T-helper 2 cell treated with Interferon-gamma antibody and Interleukin-4, amounts not matched to agents 5 μg/mL and 100 μg/mL, for 36 hours (primary cell): ENCODE data around the gene SLC7A14.

Experiments
- DNase-seq: peaks from one replicate; pipeline ENCODE4 v3.0.0; 2021; ENCODE audit warnings: low spot score
- H3K27ac Mint-ChIP-seq: one replicate; pipeline ENCODE4 v1.8.0; 2021; ENCODE audit warnings: mild to moderate bottlenecking, mixed read lengths
- H3K27me3 Mint-ChIP-seq: one replicate; pipeline ENCODE4 v1.8.0; 2021; ENCODE audit warnings: low read depth, mixed read lengths
- H3K36me3 Mint-ChIP-seq: one replicate; pipeline ENCODE4 v1.8.0; 2021; ENCODE audit warnings: low read depth, mixed read lengths
- H3K4me1 Mint-ChIP-seq: one replicate; pipeline ENCODE4 v1.8.0; 2021; ENCODE audit warnings: low read depth, mixed read lengths
- H3K4me3 Mint-ChIP-seq: one replicate; pipeline ENCODE4 v1.8.0; 2022; ENCODE audit warnings: mild to moderate bottlenecking, moderate library complexity, mixed read lengths
- H3K9me3 Mint-ChIP-seq: one replicate; pipeline ENCODE4 v1.8.0; 2021; ENCODE audit warnings: mixed read lengths

Gene SLC7A14

DNA sequence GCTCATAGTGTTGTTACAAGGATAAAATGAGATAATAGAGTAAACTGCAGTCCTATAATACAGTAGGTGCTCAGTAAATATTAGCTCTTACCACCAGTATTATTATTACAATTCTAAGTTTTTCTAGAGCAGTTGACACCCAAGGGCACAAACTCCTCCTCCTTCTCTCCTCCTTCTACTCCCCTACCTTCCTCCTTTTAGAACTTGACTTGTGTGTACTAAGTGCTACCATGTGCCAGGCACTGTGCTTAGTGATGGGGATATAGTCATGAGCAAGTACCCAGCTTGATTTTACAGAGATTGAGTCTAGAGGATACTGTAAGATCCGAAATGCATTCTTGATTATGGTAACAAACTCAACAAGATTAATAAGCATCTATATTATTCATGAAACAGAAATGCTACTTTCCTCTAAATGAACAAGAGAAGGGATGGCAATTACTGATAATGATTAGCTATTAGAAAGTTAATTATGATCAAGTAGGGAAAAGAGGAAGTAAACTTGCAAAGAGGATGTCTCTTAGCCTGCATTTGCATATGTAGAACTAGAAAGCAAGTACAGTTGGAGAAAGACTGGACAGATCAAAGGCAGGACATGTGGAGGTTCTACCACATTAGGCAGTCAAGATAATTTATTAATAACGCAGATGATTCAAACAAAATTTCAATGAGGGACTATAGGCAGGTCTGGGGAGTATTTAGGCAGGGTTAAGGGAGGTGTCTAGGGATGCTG is 94.9 kb downstream of the SLC7A14 start:
- no peak overlapping the region for H3K4me3 Mint-ChIP-seq

DNA sequence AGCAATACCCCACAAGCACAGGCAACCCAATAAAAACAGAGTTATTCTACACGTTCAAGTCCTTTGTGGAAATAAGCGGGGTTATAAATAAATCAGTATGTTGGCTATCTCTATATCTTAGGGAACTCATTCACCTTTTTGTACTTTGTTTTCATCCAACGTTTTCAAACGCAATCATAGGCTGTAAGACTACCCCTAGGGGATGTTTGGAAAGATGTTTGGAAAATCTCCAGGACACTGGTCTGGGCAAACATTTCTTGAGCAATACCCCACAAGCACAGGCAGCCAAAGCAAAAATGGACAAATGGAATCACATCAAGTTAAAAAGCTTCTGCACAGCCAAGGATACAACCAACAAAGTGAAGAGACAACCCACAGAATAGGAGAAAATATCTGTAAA is 97.1 kb downstream of the SLC7A14 start:
- Mint-ChIP-seq H3K4me1 (no peaks in the 10 kb centered on the region), H3K36me3 (no peaks in the 10 kb centered on the region), H3K27ac (no peak overlapping the region), H3K4me3 (no peak overlapping the region), H3K27me3 (peaks cover 15% of the 10 kb centered on the region), H3K9me3 (no peaks in the 10 kb centered on the region)
- DNase-seq: no peak

More for the DNA sequence above, 94.9 kb downstream of the SLC7A14 start:
- no peaks in the 10 kb centered on the region for H3K9me3 Mint-ChIP-seq
- H3K27me3 Mint-ChIP-seq: peaks cover 15% of the 10 kb centered on the region
- DNase-seq: no peak
- H3K36me3 Mint-ChIP-seq: no peaks in the 10 kb centered on the region
- H3K27ac Mint-ChIP-seq: no peak overlapping the region
- no peaks in the 10 kb centered on the region for H3K4me1 Mint-ChIP-seq

DNA sequence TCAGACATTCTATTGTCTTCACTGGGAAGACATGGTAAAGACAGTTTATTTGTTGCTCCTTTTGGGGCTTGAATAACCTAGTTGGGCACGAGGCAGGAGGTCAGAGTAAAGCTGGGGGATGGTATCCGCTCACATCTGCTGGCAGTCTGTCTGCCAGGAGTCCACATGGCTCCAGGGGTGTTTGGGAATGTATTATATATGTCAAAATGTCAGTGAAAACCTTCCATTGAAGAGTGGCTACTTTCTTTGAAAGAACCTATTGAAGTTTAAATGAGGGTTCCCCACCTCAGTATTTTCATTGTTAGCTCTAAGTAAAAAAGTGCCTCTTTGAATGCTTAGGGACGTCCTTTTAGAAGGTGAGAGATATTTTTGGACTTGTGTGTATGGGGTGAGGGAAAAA is 98.8 kb downstream of the SLC7A14 start:
- H3K27me3 Mint-ChIP-seq: peaks cover 15% of the 10 kb centered on the region
- H3K9me3 Mint-ChIP-seq: no peaks in the 10 kb centered on the region
- DNase-seq: no peak
- no peak overlapping the region for H3K27ac Mint-ChIP-seq
- no peaks in the 10 kb centered on the region for H3K36me3 Mint-ChIP-seq
- no peaks in the 10 kb centered on the region for H3K4me1 Mint-ChIP-seq
- no peak overlapping the region for H3K4me3 Mint-ChIP-seq

DNA sequence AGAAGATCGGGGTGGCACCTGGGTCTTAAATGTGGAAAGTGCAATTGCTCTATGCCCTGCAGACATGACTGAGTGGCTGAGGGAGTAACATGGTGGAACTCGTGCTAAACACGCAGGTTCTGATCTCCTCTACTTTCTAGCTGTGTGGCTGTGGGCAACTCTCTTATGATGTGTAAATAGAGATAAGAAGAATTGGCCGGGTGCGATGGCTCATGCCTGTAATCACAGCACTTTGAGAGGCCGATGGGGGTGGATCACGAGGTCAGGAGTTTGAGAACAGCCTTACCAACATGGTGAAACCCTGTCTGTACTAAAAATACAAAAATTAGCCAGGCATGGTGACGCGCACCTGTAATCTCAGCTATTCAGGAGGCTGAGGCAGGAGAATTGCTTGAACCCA is 99.5 kb downstream of the SLC7A14 start:
- Mint-ChIP-seq H3K36me3 (no peaks in the 10 kb centered on the region), H3K4me3 (no peak overlapping the region), H3K9me3 (no peaks in the 10 kb centered on the region), H3K27me3 (peaks cover 15% of the 10 kb centered on the region), H3K4me1 (no peaks in the 10 kb centered on the region), H3K27ac (no peak overlapping the region)
- no peak for DNase-seq

DNA sequence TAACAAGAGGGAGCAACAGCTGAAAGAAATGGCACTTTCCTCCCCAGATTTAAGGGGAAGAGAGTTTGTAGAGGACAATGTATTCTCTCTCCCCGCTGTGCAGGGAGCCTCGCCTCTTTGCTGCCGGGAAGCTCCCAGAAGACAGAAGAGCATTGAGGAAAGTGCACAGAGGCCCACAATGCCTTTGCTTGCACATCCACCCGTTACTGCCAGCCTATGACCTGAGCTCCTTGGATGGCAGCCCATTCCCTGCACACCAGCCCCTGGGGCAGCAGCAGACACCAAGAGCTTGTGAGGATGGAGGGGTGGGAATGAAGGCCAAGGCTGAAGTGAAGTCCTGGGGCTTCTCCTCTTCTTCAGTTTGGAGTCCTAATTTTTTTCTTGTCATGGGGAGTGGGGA is 100.2 kb downstream of the SLC7A14 start:
- H3K36me3 Mint-ChIP-seq: no peaks in the 10 kb centered on the region
- H3K27me3 Mint-ChIP-seq: peaks cover 15% of the 10 kb centered on the region
- H3K27ac Mint-ChIP-seq: no peak overlapping the region
- H3K9me3 Mint-ChIP-seq: no peaks in the 10 kb centered on the region
- no peaks in the 10 kb centered on the region for H3K4me1 Mint-ChIP-seq
- DNase-seq: no peak
- H3K4me3 Mint-ChIP-seq: no peak overlapping the region

DNA sequence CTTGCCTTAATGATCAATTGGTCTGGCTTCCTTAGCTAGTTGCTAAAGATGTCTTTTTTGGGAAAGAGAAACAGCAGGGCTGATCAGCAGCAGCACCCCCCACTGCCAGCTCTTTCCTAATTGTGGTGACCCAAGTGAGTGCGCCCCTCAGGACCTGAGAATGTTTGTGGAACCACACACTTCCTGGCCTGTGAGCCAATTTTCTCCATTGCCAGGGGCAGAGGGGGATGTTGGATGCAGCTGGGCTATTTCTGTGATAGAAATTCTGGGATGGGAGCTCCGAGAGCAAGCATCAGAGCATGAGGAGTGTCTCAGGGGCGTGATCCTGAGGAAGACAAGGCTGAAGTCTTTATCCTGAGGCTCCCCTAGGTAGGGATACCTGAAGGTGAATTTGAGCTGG is 100.6 kb downstream of the SLC7A14 start:
- Mint-ChIP-seq H3K4me1 (no peaks in the 10 kb centered on the region), H3K27ac (no peak overlapping the region), H3K36me3 (no peaks in the 10 kb centered on the region), H3K27me3 (peaks cover 15% of the 10 kb centered on the region), H3K9me3 (no peaks in the 10 kb centered on the region), H3K4me3 (no peak overlapping the region)
- no peak for DNase-seq

DNA sequence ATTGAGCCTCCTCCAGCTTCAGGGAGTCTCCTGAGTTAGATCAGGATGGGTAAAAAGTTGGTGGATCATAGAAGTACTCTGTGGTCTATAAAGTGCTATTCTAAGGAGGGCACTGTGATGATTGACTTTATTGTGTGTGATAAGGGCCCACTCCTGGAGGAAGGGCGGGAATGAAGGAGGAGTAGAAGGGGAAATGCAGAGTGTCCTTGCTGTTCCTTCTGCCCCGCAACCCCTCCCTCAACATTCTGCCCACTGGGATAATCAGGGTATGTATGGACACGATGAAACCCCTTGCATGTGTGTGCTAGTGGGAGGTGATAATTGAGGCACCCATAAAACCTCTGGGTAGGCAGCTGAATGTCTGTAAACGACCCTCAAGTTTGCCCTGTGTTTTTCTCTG is 101.0 kb downstream of the SLC7A14 start:
- Mint-ChIP-seq H3K9me3 (no peaks in the 10 kb centered on the region), H3K27ac (no peak overlapping the region), H3K27me3 (peaks cover 15% of the 10 kb centered on the region), H3K4me3 (no peak overlapping the region), H3K4me1 (no peaks in the 10 kb centered on the region), H3K36me3 (no peaks in the 10 kb centered on the region)
- DNase-seq: no peak

DNA sequence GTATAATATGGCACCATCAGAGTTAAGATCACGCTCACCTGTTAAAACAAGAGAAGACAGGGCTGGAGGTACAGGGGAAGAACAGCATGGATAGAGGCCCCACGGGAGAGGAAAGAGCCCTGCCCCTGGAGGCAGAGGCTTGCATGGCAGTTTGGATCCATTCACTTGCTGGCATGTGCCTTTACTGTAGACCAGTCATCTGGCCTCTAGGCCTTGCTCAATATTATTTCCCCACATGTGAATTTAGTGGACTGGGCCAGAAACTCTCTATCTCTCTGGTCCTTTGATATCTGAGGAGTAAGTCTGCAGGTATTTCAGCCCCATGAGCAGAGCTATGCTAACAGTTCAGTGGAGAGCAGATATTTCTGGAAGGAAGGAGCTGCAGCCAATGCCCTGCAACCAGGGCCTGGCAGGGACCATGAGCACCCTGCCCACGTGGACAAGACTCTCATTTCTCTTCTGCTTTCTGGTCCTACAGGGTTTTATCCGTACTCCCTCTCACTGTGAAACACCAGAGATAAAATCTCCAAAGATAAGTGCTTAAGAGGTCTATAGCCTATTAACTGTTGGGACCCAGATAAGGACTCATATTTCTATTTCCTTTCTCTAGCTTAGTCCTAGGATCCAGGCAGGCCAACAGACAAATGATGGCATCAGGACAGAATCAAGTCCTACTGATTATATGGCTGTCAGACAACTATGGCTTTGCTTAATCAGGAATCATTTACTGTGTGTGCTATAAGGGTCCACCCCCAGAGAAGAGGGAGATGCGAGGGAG is 102.2 kb downstream of the SLC7A14 start:
- Mint-ChIP-seq H3K9me3 (no peaks in the 10 kb centered on the region), H3K27ac (no peak overlapping the region), H3K36me3 (no peaks in the 10 kb centered on the region), H3K27me3 (peaks cover 15% of the 10 kb centered on the region), H3K4me1 (no peaks in the 10 kb centered on the region), H3K4me3 (no peak overlapping the region)
- DNase-seq: no peak

DNA sequence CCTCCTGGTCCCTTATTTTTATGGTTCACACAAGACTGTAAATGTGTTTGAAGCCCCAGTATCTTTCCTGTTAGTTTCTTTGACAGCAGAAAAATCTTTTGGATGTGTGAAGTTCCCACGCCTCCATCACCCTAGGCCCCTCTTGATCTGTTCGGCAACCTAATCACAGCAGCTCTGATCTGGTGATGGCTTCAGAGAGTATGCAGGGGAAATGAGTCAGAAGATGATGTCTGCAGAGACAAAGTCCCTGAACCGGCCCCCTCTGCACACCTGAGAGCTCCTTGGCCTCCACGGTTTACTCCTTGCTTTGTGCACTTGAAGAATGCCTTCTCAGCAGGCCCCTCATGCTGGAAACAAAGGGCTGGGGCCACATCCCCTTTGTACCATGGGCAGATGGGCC is 103.7 kb downstream of the SLC7A14 start:
- Mint-ChIP-seq H3K27me3 (peaks cover 10% of the 10 kb centered on the region), H3K4me3 (no peak overlapping the region), H3K4me1 (no peaks in the 10 kb centered on the region), H3K36me3 (no peaks in the 10 kb centered on the region), H3K9me3 (no peaks in the 10 kb centered on the region), H3K27ac (no peak overlapping the region)
- DNase-seq: no peak

DNA sequence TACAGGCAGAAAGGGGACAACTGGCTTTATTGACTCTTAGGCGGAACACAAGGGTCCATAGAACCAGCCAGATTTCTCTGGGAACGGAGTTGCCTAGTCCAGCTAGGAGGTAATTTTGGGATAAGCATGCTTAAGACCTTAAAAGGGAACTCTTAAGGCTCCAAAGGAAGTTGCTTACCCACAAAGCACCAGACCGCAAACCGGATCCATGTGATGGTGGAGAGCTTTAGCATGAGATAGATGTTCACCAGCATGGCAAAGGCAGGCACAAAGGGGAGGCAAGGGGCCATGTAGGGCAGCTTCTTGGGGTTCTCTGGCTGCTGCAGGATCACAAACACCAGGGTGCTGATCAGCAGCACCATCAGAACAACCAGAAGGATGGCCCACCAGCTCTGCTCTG is 105.8 kb downstream of the SLC7A14 start:
- Mint-ChIP-seq H3K4me1 (no peaks in the 10 kb centered on the region), H3K27me3 (peaks cover 6% of the 10 kb centered on the region), H3K36me3 (no peaks in the 10 kb centered on the region), H3K27ac (no peak overlapping the region), H3K4me3 (no peak overlapping the region), H3K9me3 (no peaks in the 10 kb centered on the region)
- no peak for DNase-seq

DNA sequence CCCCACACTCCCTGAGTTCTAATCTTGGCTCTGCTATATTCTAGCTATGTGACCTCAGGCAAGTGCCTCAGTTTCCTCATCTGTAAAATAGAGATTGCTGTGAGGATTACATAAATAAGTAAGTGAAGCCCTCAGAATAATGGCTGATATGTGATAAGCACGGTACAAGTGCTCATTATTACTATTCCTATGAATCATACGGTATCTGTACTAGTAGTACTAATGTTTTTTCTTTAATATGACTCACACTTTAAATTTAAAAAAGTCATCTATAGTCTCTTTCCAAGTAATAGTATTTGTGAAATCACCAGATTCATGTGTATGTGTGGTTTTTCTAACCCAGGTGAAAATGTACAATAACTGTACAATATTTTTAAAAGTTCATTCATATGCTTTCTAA is 108.5 kb downstream of the SLC7A14 start:
- peaks cover 2% of the 10 kb centered on the region for H3K4me1 Mint-ChIP-seq
- no peaks in the 10 kb centered on the region for H3K36me3 Mint-ChIP-seq
- peaks cover 15% of the 10 kb centered on the region for H3K27me3 Mint-ChIP-seq
- no peaks in the 10 kb centered on the region for H3K9me3 Mint-ChIP-seq
- DNase-seq: no peak
- no peak overlapping the region for H3K4me3 Mint-ChIP-seq
- no peak overlapping the region for H3K27ac Mint-ChIP-seq

DNA sequence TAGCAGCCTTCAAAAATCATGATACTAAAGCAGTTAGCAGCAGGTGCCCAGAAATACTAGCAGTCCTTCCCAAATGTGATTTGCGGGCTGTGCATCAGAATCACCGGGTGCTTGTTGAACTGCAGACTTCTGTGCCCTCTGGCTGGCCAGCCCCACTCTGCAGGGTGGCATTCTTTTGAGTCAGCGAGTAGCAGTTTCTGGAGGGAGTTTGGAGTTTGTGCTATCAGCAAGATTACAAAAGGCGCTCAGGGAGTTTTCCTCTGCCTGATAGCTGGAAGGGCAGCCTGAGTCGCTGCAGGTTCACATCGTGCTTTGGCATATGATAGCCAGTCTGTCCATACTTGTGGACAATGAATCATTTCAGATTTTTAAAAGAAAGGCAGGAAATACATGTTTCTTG is 109.6 kb downstream of the SLC7A14 start:
- Mint-ChIP-seq H3K27me3 (peaks cover 15% of the 10 kb centered on the region), H3K9me3 (no peaks in the 10 kb centered on the region), H3K4me1 (peaks cover 2% of the 10 kb centered on the region), H3K36me3 (no peaks in the 10 kb centered on the region), H3K27ac (no peak overlapping the region), H3K4me3 (no peak overlapping the region)
- DNase-seq: no peak

DNA sequence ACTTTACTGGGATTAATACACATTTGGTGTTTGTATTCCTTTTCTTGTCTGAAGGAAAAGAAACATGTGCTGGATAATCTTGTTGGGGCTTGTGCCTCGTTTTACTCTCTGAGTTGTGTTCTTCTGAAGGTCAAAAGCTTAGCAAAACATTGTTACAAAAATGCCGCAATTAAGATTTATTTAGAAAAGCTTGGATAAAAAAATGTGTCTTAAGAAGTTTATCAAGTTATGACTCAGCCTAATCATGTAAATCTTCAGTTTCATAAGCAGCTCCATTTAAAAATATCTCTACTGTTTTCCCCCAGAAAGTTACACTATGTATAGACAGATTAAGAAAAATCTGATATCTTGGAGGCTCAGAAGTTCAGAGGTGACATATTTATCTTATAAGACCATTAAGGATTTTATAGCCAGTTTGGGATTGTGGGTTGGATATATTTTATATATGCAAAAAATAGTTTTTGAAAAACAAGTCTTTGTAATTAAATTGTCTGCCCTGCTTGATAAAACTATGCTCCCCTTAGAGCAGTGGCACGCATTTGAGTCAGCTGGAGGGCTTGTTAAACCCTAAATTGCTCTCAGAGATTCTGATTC is 110.7 kb downstream of the SLC7A14 start:
- H3K4me3 Mint-ChIP-seq: no peak overlapping the region
- H3K36me3 Mint-ChIP-seq: no peaks in the 10 kb centered on the region
- no peaks in the 10 kb centered on the region for H3K9me3 Mint-ChIP-seq
- H3K4me1 Mint-ChIP-seq: peaks cover 3% of the 10 kb centered on the region
- no peak for DNase-seq
- H3K27me3 Mint-ChIP-seq: peaks cover 17% of the 10 kb centered on the region
- no peak overlapping the region for H3K27ac Mint-ChIP-seq

DNA sequence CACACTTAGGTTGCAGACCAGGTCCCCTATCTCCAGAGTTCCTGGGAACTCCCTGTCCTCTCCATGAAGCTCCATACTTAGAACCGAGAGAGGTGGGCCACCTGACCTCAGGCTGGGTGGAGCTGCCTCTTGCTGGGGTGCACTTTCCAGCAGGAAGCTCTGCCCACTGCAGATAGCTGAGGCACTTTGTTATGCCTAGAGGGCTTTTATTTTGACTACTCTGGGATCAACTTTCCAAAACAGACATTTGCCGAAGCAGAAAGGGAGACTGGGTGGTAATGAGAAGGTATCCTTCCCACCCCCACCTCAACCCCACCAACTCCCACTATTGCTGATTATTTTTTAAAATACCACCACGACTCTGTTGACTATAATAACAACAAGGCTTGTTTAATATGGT is 112.5 kb downstream of the SLC7A14 start:
- H3K27me3 Mint-ChIP-seq: peaks cover 17% of the 10 kb centered on the region
- H3K36me3 Mint-ChIP-seq: no peaks in the 10 kb centered on the region
- no peak for DNase-seq
- H3K4me1 Mint-ChIP-seq: peaks cover 3% of the 10 kb centered on the region
- H3K9me3 Mint-ChIP-seq: no peaks in the 10 kb centered on the region
- H3K4me3 Mint-ChIP-seq: no peak overlapping the region
- no peak overlapping the region for H3K27ac Mint-ChIP-seq
